ENCODE measurements around the gene FGFR3. TPM values are rescaled to one million over a fixed set of nuclear protein-coding genes. Genes with fewer than 3 reads are reported as not detected.
A peak's percentile ranks its signal among the peaks of the same experiment; 100 is the strongest.

Gene FGFR3
- total RNA-seq (2014; rRNA removed; shearing (Covaris generic)) = 0.03 and 0.32 TPM in 2 replicates
- polyA plus RNA-seq (2015; cell fraction: cytosol; rRNA removed) = 1.1 and 2.2 TPM in 2 replicates
- polyA plus RNA-seq (2015; cell fraction: nucleus; rRNA removed) = 1.4 and 2.3 TPM in 2 replicates

GRCh38 chr4:1792832-1793495, at the start of gene FGFR3:
Gene FGFR3, plus strand, starts transcription at chr4:1793293. Its CDS starts 642 bp downstream, at chr4:1793935.
- peak; percentile 27 for DNase-seq (ENCODE audit: low read depth, low spot score)
- in situ Hi-C loops (cut with HindIII; ENCODE audit: low pct_unique_long_range_greater_than_20kb, low sequenced_read_pairs) = no loop called here

- in situ Hi-C loops (cut with HindIII; ENCODE audit: low pct_unique_long_range_greater_than_20kb, low sequenced_read_pairs) = no loop called here
- no peak for DNase-seq (ENCODE audit: low read depth, low spot score)
Measured at GRCh38 chr4:1743551-1743950, 49.5 kb upstream of the FGFR3 start.

GRCh38 chr4:1743975-1744374, 49.1 kb upstream of the FGFR3 start:
- in situ Hi-C loops (cut with HindIII; ENCODE audit: low pct_unique_long_range_greater_than_20kb, low sequenced_read_pairs) = no loop called here

GRCh38 chr4:1744552-1744951, 48.5 kb upstream of the FGFR3 start:
- in situ Hi-C loops (cut with HindIII; ENCODE audit: low pct_unique_long_range_greater_than_20kb, low sequenced_read_pairs) = no loop called here
- DNase-seq (ENCODE audit: low read depth, low spot score) = no peak

More at GRCh38 chr4:1743975-1744374, 49.1 kb upstream of the FGFR3 start:
- DNase-seq (ENCODE audit: low read depth, low spot score) = no peak

DNA sequence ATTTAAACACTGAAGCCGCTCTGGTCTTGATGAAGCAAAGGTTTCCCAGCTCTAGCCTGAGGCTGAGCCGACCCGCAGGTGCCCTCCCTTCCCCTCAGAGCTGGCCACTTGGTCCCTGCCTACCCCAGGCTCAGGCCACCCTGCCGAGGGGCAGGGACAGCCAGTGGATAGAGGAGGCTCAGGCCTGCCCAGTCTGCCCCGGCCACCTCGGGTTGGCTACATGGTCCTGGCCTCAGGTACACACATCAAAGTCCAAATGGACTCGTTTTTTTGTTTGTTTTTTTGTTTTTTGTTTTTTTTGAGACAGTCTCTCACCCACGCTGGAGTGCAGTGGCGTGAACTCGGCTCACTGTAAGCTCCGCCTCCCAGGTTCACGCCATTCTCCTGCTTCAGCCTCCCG, 47.9 kb upstream of the FGFR3 start:
- DNase-seq (ENCODE audit: low read depth, low spot score) = no peak
- in situ Hi-C loops (cut with HindIII; ENCODE audit: low pct_unique_long_range_greater_than_20kb, low sequenced_read_pairs) = no loop called here

DNA sequence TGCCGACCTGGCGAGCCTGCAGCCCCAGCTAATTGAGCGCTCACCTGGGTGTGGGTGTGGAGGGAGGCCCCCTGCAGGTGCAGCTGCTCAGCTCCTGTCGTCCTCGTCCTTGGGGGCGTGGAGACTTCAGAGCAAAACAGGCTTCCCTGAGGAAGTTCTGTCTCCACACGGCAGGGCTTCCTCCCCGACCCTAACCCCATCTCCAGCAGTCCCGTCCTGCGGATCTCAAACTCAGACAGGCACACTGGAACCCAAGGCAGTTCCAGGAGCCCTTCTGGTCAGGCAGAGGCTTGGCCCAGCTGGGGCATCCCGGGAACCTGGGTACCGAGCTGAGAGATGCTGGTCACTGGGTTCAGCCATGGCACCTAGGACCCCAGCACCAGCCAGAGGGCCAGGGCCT, 47.4 kb upstream of the FGFR3 start:
- no peak for DNase-seq (ENCODE audit: low read depth, low spot score)
- in situ Hi-C loops (cut with HindIII; ENCODE audit: low pct_unique_long_range_greater_than_20kb, low sequenced_read_pairs) = no loop called here

- in situ Hi-C loops (cut with HindIII; ENCODE audit: low pct_unique_long_range_greater_than_20kb, low sequenced_read_pairs) = no loop called here
- peak; percentile 77 for DNase-seq (ENCODE audit: low read depth, low spot score)
Measured at GRCh38 chr4:1746265-1746691, 46.8 kb upstream of the FGFR3 start.

GRCh38 chr4:1746919-1747602, 46.0 kb upstream of the FGFR3 start:
- in situ Hi-C loops (cut with HindIII; ENCODE audit: low pct_unique_long_range_greater_than_20kb, low sequenced_read_pairs) = no loop called here
- DNase-seq (ENCODE audit: low read depth, low spot score) = peak; percentile 60

DNA sequence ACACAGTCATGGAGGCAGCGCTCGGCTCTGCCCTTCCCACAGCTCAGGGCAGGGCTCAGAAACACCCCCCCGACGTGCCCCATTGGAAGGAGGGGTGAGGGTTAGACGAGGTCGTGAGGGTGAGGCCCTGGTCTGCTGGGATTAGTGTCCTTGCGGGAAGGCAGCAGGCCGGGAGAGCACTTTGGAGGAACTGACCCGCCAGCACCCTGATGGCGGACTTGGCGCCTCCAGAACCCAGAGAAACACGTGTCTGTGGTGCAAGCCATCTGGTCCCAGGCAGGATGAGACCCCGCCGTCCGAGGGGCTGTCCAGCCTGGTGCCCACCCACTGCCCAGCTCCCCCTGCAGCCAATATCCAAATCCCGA, 45.5 kb upstream of the FGFR3 start:
- DNase-seq (ENCODE audit: low read depth, low spot score) = no peak
- in situ Hi-C loops (cut with HindIII; ENCODE audit: low pct_unique_long_range_greater_than_20kb, low sequenced_read_pairs) = no loop called here

GRCh38 chr4:1748465-1748995, 44.6 kb upstream of the FGFR3 start:
- in situ Hi-C loops (cut with HindIII; ENCODE audit: low pct_unique_long_range_greater_than_20kb, low sequenced_read_pairs) = no loop called here
- DNase-seq (ENCODE audit: low read depth, low spot score) = peak; percentile 65

DNA sequence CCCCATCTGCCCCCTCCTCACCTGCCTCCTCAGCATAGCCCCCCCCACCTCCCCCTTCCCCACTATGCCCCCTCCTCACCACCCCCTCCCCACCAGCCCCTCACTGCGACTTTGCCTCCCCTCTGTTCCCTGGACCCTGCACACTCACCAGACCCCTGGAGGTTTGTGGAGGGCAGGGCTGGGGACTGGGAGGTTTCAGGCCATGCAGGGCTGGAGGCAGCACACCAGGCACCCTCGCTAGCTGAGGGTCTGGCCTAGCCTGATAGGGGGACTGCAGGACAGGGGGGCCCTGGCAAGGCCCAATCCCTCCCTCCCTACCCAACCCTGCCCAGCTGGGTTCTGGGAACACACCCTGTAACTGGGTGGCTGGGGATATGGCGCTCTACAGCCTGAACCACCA, 43.7 kb upstream of the FGFR3 start:
- in situ Hi-C loops (cut with HindIII; ENCODE audit: low pct_unique_long_range_greater_than_20kb, low sequenced_read_pairs) = no loop called here
- DNase-seq (ENCODE audit: low read depth, low spot score) = no peak

GRCh38 chr4:1749826-1750225, 43.3 kb upstream of the FGFR3 start:
- no peak for DNase-seq (ENCODE audit: low read depth, low spot score)
- in situ Hi-C loops (cut with HindIII; ENCODE audit: low pct_unique_long_range_greater_than_20kb, low sequenced_read_pairs) = no loop called here

DNA sequence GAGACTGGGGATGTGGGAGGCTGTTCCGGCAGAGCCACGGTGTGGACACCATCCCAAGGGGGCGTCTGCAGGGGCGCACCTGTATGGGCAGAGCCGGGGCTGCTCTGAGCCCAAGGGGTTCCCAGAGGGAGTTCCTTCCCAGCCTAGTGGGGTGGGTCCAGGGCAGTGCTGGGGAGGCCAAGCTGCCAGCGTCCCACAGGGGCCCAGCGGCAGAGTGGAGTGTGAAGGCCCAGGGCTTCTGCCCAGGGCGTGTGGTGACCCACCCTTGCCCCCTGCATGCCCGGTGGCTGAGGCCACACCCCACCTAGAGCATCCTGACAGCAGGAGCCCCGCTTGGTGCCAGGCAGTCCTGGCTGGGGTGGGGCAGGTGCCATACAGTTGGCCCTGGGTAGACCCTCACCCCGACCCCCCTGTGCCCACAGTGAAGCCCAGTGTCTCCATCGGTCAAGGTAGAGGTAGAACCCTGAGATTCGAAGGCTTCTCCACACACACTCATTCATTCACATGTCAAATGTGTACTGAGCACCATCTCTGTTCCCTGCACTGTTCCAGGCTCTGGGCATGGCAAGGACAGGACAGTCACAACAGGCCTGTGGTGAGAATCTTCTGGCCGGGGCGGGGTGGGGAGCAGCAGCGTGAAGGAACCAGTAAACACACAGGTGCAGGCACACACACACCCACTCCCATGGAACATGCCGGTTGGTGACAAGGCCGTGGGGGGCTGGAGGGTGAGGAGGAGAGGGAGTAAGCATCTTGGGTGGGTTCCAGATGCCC, 42.5 kb upstream of the FGFR3 start:
- in situ Hi-C loops (cut with HindIII; ENCODE audit: low pct_unique_long_range_greater_than_20kb, low sequenced_read_pairs) = no loop called here
- no peak for DNase-seq (ENCODE audit: low read depth, low spot score)

DNA sequence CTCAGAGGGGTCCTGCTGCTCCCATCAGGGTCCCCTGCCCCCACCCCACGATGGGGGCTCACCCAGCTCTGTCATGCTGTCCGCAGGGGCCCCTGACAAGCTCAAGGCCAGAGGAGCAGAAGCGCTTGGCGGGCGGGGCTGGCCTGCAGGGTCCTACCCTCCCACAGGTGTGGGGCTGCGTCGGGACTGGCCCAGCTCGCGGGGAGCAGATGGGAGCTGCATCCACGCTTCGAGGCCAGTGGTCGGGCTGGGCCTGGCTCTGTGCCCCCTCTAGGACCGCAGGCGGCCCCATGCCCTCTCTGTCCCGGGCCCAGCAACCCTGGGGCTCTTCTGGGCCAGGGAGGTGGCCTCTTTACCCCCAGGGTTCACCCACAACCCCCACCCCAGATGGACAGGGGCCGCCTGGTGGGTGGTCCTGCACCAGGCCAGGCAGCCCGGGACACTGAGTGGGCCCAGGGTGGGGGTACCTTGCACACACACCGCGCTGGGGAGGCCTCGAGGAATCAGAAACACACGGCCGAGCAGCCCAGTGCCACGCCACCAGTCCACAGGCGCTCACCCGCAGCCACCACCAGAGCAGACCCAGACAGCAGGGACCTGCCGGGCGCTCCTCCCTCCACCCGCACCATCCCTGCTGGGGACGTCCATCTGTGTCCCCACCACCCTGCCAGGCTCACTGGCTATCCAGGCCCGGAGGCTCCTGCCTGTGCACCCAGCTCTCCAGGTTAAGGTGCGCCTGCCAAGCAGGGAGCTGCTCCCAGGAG, 41.8 kb upstream of the FGFR3 start:
- in situ Hi-C loops (cut with HindIII; ENCODE audit: low pct_unique_long_range_greater_than_20kb, low sequenced_read_pairs) = no loop called here
- DNase-seq (ENCODE audit: low read depth, low spot score) = no peak

GRCh38 chr4:1751919-1752283, 41.2 kb upstream of the FGFR3 start:
- no peak for DNase-seq (ENCODE audit: low read depth, low spot score)
- in situ Hi-C loops (cut with HindIII; ENCODE audit: low pct_unique_long_range_greater_than_20kb, low sequenced_read_pairs) = no loop called here

- in situ Hi-C loops (cut with HindIII; ENCODE audit: low pct_unique_long_range_greater_than_20kb, low sequenced_read_pairs) = no loop called here
- no peak for DNase-seq (ENCODE audit: low read depth, low spot score)
Measured at GRCh38 chr4:1752284-1753041, 40.6 kb upstream of the FGFR3 start.

DNA sequence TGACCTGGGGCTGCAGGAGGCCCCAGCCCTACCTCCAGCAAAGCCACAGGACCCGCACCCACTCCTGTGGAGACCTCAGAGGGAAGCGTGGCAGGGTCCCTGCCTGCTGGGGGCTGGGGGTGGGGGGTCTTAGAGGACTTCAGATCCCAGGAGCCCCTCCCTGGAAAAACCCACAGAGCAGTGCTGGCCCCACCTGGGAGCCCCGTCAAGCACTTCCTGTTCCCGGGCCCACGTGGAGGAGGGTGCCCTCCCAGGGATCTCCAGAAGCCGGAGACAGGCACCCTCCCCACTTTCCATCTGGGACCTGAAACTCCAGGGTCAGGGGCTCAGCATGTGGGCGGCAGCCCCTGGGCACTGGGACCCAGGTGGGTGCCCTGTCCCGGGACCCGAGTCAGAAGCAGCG, 39.8 kb upstream of the FGFR3 start:
- in situ Hi-C loops (cut with HindIII; ENCODE audit: low pct_unique_long_range_greater_than_20kb, low sequenced_read_pairs) = no loop called here

More for the DNA sequence above, 39.8 kb upstream of the FGFR3 start:
- DNase-seq (ENCODE audit: low read depth, low spot score) = no peak
